Esophagus muscularis mucosa (tissue), 3 donors: ENCODE results near the gene KRT8.

Experiments
- CTCF ChIP-seq, 3 experiments: fragments of 200-600 bp in 2 of 3; fragments of 450-650 bp in 1 of 3; sonication (generic) in 2 of 3; IDR thresholded peaks; one replicate each; pipeline ENCODE4 v1.5.1; 2017 to 2019; ENCODE audit warnings: antibody characterized with exemption in 3 of 3, mild to moderate bottlenecking in 2 of 3, moderate library complexity in 1 of 3
- POLR2A ChIP-seq: fragments of 450-650 bp; IDR thresholded peaks from one replicate; pipeline ENCODE4 v1.6.1; 2017; ENCODE audit warnings: antibody characterized with exemption, moderate library complexity, mild to moderate bottlenecking, low read depth
- POLR2AphosphoS5 ChIP-seq, 2 donors: sonication (generic); formaldehyde crosslinking; IDR thresholded peaks; one replicate each; pipeline ENCODE4 v1.6.1; 2017; ENCODE audit warnings: antibody characterized with exemption in 2 of 2

DNA sequence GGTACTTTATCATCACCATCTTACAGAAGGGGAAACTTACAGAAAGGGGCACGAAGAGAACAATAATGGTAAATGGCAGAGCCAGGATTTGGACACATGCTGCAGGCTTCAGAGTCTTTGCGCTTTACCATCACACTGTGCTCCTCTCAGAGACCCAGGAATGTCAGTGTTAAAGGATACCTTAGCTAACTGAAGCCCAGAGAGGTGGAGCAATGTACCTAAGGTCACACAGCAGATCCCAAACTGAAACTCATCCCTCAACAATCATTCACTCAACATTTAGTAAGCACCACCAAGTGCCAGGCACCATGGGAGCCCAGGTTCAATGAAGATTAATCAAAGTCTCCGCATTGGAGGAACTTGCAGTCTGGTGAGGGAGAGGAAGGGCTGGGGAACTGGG, 48.1 kb downstream of the KRT8 start:
- TF ChIP-seq CTCF (IDR thresholded peaks at IDR 0.05) (no peak), POLR2A (no peak), POLR2AphosphoS5 (IDR thresholded peaks at IDR 0.05) (no peak)
